Iris pigment epithelial cell (primary cell): Measurements from ENCODE around the gene ST3GAL5.
"Not testable (repeated sequence)": the region's sequence is repeated elsewhere in the genome, so short reads cannot be mapped to it uniquely, and the experiment has no call there.

Source experiments
- DNase-seq: peaks from one replicate; pipeline ENCODE4 v3.0.0-alpha.2; 2011; ENCODE audit warnings: low read depth

The ST3GAL5 gene

DNA sequence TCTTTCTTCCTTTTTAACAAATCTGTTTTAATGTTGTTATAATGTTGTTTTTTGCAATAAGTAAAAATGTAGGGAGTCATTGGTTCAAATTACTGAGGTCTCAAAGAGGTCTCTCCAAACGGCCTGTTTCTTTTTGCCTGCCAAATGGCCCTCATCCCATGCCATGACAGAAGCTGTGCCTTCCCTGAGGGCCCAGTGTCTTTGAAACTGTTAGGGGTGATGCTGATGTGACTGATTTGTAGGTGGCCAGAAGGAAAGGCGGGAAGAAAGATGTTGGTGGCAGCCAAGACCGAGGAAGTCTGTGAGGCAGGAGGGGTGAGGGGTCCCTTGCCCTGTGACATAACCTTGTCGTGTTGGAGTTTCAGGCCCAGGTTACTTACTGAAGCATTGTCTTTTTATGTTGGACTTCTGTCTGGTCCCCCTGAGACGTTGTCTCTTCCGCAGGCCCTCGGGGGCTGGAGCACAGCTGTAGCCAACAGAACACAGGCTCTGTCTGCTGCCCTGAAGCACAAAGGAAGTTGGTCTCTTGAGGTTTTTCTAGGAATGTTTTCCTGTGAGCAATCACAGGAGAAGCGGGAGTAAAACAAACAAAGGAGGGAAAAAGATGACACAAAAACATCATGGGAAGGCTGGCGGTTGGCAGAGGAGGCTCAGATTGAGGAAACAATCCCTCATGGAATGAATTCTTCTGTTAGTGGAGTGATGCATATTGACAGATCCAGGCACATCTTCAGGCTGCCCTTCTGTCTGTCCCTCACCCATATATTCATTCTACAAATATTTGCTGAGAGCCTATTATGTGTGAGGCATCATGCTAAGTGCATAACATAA, 4.9 kb upstream of the ST3GAL5 start:
- DNase-seq, result peak; percentile 56

DNA sequence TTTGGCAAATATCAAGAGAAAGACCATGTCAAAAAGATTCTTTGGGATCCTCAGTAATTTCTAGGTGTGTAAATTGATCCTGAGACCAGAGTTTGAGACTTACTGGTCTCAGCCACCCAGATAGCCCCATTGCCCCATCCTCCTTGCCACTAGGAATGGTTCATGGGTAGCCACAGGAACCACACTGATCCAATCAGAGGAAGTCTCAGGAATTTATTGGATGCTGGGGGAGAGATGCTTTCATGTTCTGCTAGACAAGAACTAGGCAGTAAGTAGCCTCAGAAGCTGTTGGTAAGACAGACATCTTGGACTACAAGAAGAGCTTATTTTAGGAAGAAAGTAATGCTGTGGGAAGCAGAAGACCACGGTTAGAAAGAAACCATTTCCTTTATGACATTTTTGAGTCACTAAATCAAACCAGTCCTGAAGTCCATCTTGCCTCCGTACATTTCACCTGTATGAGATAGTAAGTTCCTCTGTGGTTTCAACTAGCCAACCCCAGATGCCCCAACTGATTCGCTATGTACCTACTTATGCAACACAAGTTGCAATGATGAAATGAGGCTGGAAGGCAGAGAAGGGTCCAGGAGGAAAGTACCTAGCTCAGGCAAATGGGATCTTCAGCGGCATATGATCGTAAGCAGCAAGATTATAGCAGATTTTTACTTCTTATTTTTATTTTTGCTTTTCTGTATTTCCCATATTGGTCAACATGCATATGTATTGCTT, 3.6 kb upstream of the ST3GAL5 start:
- DNase-seq, result no peak

- no peak for DNase-seq
Observed at GRCh38 chr2:85890522-85891176, 1.9 kb upstream of the ST3GAL5 start.

DNA sequence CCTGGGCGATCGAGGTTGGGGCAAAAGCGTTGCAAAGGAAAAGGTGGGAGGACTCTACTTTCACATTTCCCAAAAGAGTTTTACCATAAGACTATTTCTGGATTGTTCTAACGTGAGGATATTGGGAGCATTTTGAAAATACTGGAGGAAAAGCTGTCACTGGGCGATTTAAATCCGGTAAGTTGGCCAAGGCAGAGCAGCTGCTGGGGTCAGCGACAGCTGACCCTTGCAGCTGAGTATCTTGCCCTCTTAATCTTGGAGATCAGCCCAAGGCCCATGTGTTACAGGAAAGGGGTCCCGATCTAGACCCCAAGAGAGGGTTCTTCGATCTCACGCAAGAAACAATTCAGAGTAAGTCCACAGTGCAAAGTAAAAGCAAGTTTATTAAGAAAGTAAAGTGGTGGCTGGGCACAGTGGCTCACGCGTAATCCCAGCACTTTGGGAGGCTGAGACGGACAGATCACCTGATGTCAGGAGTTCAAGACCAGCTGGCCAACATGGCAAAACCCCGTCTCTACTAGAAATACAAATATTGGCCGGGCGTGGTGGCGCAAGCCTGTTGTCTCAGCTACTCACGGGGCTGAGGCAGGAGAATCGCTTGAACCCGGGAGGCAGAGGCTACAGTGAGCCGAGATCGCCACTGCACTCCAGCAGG, 964 bp upstream of the ST3GAL5 start:
- DNase-seq, result peak; percentile 20

- peak; percentile 38 for DNase-seq
Observed at GRCh38 chr2:85888020-85888683, 638 bp downstream of the ST3GAL5 start.

- DNase-seq, result peak; percentile 48
Observed at GRCh38 chr2:85887566-85888019, 1.2 kb downstream of the ST3GAL5 start.

GRCh38 chr2:85886590-85886989, 2.2 kb downstream of the ST3GAL5 start:
- DNase-seq, result peak; percentile 91

DNA sequence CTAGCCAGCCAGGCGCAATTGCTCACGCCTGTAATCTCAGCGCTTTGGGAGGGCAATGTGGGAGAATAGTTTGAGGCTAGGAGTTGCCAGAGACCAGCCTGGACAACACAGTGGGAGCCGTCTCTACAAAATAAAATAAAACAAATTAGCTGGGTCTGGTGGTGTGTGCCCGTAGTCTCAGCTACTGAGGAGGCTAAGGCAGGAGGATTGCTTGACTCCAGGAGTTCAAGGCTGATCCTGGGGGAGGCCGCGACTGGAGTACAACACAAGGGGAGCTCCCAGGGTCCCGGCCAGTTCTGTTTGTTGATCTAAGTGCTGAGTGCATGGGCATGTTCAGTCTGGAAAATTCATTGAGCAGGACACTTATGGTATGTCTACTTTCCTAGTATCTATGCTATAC, 2.6 kb downstream of the ST3GAL5 start:
- no peak for DNase-seq

DNA sequence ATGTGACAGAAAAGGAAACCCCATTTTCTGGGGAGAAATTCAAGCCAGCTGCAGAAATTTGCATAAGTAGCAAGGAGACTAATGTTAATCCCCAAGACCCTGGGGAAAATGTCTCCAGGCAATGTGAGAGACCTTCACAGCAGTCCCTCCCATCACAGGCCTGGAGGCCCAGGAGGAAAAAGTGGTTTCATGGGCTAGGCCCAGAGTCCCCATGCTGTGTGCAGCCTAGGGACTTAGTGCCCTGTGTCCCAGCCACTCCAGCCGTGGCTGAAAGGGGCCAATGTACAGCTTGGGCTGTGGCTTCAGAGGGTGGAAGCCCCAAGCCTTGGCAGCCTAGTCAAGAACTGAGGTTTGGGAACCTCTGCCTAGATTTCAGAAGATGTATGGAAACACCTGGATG, 7.0 kb downstream of the ST3GAL5 start:
- not testable (repeated sequence) for DNase-seq

- not testable (repeated sequence) for DNase-seq
Observed at GRCh38 chr2:85880716-85881328, 8.0 kb downstream of the ST3GAL5 start.

DNA sequence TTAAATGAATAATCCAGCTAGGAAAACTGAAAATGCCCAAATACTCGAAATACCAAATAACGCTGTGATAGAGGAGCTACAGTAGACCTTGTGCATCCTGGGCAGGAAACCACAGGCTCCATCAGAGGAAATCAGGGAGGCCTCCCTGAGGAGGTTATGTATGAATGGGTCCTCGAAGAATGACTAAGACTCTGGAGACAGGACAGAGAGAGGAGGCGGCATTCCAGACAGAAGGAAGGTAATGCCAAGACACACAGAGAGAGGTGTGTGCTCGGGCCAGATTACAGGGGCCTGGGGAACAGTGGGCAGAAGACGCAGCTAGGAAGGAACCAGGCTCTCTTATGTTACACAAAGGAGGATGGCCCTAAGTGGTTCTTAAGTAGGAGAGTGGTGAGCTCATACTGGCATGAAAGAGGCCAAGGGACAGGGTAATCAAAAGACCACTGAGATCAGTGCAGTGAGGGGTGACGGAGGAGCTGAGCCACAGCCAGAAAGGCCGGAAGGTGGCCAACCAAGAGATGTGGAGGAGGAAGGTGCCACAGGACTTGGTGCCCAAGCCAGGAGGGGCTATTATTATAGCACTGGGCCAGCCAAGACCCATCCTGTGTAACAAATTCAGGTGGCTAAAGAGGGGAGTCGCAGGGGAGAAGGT, 9.9 kb downstream of the ST3GAL5 start:
- peak; percentile 41 for DNase-seq

DNA sequence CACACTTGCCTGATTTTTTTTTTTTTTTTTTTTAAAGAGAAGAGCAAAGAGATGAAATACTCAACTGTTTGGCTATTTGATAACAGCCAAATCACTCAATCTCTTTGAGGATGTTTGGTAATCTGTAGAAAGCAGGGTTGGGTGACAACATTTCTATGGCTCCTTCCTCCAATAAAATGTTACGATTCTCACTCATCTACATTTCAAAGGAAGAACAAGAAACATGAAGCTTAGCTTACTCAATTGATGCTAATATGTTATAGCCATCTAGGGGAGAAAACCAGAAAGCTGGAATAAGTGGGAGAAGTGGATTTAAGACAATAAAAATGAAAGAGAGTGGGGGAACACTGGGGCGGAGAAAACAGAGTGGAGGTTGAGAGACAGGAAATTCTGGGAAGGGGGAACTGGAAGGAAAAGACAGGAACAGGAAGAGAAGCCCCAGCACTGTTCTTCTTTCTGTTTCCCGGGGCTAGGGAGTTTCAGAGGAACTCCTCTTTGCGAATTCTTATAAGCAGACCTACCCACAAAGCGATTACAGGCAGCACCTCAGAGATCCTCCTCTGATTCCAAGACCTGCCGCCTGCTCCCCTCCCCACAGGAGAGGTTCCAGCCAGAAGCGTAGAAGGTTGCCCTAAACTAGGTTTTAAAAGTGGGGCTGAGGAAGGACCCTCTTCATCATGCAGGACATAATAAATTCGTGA, 13.3 kb downstream of the ST3GAL5 start:
- DNase-seq, result no peak

DNA sequence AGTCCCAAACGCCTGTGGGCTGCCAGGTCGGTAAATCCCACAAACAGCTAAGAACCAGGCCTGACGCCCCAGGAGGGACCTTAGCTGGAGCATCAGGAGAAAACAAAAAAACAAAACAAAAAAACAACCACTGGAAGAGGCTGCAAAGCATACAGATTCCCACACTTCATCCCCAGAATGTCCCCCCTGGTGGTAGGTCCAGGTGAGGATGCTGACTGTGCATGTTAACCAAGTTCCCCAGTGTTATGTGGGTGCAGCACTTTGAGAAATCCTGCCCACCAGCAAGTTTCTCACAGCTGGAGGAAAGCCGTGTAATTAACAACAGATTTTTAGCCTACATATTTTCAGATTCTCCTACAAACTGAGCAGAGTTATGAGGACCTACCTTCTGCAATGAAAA, 15.1 kb downstream of the ST3GAL5 start:
- peak; percentile 8 for DNase-seq

GRCh38 chr2:85872536-85873161, 16.1 kb downstream of the ST3GAL5 start:
- no peak for DNase-seq

DNA sequence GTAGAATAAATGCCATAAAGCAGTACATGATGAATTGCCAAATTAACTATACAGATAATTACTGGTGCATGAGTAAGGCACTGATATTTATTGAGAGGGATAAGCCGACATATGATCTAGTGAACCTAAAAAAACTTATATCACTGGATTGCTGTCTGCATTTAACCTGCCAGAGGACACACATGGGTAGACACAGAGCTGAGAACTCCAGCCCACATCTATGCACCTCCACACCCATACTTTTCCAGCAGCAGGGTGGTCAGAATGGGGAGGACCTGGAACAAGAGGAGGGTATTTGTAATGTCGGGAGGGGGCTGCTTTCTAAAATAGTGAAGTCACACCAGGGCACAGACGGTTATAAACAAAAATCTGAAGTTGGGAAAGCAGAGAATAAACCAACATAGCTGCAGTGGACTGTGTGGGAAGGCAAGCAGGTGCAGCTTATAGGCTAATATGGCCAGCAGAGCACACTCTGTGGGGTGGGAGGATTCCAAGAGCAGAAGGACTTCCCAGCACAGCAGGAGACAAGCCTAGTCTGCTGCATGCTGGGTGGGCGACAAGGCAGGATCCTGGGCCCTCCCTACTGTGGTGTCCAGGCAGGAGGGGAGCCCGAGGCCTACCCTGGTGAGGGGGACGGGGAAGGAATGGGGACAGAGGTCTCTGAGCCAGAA, 17.2 kb downstream of the ST3GAL5 start:
- no peak for DNase-seq

- no peak for DNase-seq
Observed at GRCh38 chr2:85868822-85869221, 20.0 kb downstream of the ST3GAL5 start.

- no peak for DNase-seq
Observed at GRCh38 chr2:85867556-85868292, 21.1 kb downstream of the ST3GAL5 start.

DNA sequence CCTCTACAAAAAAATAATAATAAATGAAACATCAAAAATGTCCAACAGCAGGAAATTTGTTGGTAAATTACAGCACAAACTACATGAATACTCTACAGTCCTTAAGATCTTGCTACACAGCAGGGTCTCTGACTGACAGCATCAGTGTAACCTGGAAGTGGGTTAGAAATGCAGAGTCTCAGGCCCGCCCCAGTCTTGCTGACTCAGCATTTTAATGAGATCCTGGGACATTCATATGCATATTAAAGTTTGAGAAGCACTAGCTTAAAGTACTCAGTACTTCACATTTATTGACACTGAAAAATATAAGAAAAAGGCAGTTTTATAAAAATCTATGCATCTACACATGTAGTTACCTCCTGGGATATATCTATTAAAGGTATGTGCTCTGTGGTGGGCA, 21.7 kb downstream of the ST3GAL5 start:
- DNase-seq, result no peak
